ENCODE data around the gene DUS2. TPM values are rescaled to one million over a fixed set of nuclear protein-coding genes. Genes with fewer than 3 reads are reported as not detected.

Gene DUS2
- total and polyA plus RNA-seq, 8 donors = 2.7 to 6.2 (median 4.5) TPM

DNA sequence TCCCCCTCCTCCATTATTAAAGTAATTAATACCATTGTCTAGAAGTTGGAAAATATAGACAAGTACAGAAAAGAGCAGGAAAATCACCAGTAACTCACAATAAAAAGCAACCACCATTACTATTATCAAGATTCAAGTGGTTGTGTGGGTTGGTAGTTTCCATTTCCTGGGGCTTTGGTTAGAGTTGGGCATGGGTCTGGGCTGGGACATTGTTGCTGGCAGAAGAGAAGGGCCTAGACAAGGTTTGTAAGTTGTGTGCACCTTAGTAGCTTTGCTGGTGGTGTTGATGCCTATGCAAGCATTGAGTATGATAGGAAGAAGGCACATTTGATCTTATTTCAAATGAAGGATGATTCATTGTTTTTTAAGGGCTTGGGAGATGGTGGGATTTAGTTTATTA, 36.7 kb downstream of the DUS2 start:
- H3K27ac ChIP-seq = no peak overlapping the region
- H3K27me3 ChIP-seq = no peaks in the 10 kb centered on the region
- no peak for DNase-seq
- H3K4me1 ChIP-seq = no peaks in the 10 kb centered on the region
- intact Hi-C loops (cut with DNase I) = no loop called here
- FAIRE-seq = no peak
- TF ChIP-seq, protein P1, sequence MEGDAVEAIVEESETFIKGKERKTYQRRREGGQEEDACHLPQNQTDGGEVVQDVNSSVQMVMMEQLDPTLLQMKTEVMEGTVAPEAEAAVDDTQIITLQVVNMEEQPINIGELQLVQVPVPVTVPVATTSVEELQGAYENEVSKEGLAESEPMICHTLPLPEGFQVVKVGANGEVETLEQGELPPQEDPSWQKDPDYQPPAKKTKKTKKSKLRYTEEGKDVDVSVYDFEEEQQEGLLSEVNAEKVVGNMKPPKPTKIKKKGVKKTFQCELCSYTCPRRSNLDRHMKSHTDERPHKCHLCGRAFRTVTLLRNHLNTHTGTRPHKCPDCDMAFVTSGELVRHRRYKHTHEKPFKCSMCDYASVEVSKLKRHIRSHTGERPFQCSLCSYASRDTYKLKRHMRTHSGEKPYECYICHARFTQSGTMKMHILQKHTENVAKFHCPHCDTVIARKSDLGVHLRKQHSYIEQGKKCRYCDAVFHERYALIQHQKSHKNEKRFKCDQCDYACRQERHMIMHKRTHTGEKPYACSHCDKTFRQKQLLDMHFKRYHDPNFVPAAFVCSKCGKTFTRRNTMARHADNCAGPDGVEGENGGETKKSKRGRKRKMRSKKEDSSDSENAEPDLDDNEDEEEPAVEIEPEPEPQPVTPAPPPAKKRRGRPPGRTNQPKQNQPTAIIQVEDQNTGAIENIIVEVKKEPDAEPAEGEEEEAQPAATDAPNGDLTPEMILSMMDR (IDR thresholded peaks at IDR 0.05) = no peak
- ATAC-seq = no peak
- H3K4me3 ChIP-seq = no peak overlapping the region
- no peaks in the 10 kb centered on the region for H3K36me3 ChIP-seq
- no peaks in the 10 kb centered on the region for H3K9me3 ChIP-seq

DNA sequence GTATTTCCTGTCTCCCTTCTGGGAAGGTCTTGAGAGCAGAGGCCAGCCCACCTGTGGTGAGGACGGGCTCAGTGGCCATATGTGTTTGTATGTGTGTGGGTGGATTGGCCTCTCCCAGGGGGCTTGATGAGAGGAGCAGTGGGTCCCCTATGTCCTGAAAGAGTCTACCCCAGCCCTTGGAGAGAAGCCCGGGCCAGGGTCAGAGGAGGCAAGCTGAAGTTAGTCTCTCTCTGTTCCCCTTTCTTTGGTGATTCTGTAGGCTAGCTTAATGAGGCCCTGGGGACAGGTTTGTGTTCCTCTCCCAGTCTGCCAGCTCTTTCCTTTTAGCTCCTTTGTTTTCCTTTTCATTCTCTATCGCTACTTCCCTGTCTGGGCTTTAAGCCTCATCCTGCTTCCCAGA, 38.3 kb downstream of the DUS2 start:
- Histone ChIP-seq H3K4me1 (no peaks in the 10 kb centered on the region), H3K27me3 (no peaks in the 10 kb centered on the region), H3K9me3 (no peaks in the 10 kb centered on the region), H3K36me3 (no peaks in the 10 kb centered on the region), H3K4me3 (no peak overlapping the region), H3K27ac (no peak overlapping the region)
- ATAC-seq = no peak
- peak in 1 of 6 donors; percentile 18 for DNase-seq
- 87 to 92% methylated on average over 3 of the region's 3 CpGs for WGBS, 2 donors
- no peak for FAIRE-seq
- TF ChIP-seq, protein P1 (IDR thresholded peaks at IDR 0.05) = no peak
- intact Hi-C loops (cut with DNase I) = no loop called here

DNA sequence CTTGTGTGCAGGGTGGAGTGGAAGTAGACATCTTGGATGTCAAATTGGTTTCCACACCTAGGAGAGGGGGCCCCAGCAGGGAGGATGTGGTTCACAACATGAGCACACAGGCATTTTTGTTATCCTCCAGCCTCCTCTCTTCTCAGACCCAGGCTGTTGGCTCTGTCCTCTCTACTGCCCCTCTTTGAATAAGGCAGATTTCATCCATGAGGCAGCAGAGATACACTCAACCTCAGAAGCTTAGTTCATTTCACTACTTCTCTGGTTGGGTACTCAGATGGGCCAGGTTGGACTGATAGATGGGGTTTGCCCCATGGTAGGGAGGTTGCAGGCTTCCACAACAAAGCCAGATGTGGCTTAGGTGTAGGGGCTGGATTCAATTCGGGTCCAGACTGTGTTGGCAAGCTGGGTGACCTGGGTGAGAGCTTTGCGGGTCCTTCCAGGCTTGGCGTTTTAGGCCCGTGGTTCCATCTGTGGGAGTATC, 39.9 kb downstream of the DUS2 start:
- H3K4me1 ChIP-seq = no peaks in the 10 kb centered on the region
- intact Hi-C loops (cut with DNase I) = no loop called here
- WGBS, 2 donors = 89 to 93% methylated on average over 4 of the region's 4 CpGs
- H3K36me3 ChIP-seq = no peaks in the 10 kb centered on the region
- no peaks in the 10 kb centered on the region for H3K9me3 ChIP-seq
- H3K4me3 ChIP-seq = no peak overlapping the region
- DNase-seq = peak in 1 of 6 donors; percentile 6
- no peaks in the 10 kb centered on the region for H3K27me3 ChIP-seq
- no peak overlapping the region for H3K27ac ChIP-seq
- no peak for FAIRE-seq
- TF ChIP-seq, protein P1 (IDR thresholded peaks at IDR 0.05) = no peak
- ATAC-seq = no peak

DNA sequence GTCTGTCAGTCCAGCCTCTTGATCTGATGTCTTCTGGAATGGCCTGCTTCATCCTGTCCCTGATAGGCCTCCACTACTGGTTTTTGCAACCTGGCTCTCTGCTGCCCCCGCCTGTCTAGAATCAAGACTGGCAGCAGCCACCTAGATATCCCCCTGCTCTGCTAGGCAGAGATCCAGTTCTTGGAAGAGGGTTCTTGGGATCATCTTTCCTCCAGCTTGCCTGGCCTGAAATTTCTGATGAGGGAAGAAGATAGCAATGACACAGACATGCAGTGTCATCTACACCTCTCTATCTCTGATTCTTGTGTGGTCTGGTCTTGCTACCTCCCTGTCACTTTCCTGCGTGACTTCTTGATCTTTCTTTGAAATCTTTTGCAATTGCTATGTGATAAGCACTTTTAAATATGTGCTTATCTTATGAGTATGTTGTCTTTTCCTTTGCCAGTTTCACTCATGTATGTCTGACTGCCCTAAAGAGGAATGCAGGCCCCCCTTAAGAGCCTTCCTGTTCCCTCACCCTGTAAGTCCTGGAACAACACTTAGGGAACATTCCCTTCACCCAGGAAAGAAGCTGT, 41.8 kb downstream of the DUS2 start:
- ATAC-seq (peak; percentile 41 to 87 (median 86)), DNase-seq (peak; percentile 40 to 78 (median 64)), FAIRE-seq (no peak)
- Histone ChIP-seq H3K27ac (no peak overlapping the region), H3K4me3 (no peak overlapping the region), H3K36me3 (no peaks in the 10 kb centered on the region), H3K9me3 (no peaks in the 10 kb centered on the region), H3K27me3 (no peaks in the 10 kb centered on the region), H3K4me1 (peaks cover 0 to 5% (median 0%) of the 10 kb centered on the region in 3 donors)
- TF ChIP-seq, protein P1 (IDR thresholded peaks at IDR 0.05) = peak; percentile 60 to 68 (median 65)
- intact Hi-C loops (cut with DNase I) = no loop called here
- 45 to 48% methylated on average over 2 of the region's 2 CpGs for WGBS, 2 donors

DNA sequence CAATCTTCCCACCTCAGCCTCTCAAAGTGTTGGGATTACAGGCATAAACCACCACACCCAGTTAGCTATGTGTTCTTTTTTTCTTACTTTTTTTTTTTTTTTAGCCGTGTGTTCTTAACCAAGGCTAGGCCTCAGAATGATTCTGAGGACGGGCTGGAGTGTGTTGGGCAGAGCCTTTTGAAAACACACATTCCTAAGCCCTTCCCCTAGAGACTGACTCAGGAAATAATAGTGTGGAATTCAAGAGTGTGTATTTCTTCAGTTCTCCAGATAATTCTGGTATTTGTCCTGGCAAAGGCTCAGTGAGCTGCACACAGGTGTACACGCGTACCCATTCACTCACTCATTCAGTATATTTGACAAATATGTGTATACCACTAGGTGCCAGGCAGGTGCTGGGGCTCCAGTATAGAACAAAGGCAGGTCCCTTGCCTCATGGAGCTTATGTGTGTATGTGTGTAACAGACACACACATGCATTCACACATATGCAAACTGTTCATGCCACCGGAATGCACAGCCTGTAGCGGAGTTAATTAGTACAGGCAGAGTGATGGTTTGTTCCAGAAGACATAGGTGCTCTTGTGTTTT, 42.7 kb downstream of the DUS2 start:
- no peaks in the 10 kb centered on the region for H3K9me3 ChIP-seq
- 66 to 75% methylated on average over 6 of the region's 6 CpGs for WGBS, 2 donors
- DNase-seq (no peak), FAIRE-seq (no peak), ATAC-seq (peak in 1 of 4 donors; percentile 9)
- TF ChIP-seq, protein P1 (IDR thresholded peaks at IDR 0.05) = no peak
- no peaks in the 10 kb centered on the region for H3K36me3 ChIP-seq
- H3K4me1 ChIP-seq = peaks cover 0 to 6% (median 0%) of the 10 kb centered on the region in 3 donors
- H3K27me3 ChIP-seq = no peaks in the 10 kb centered on the region
- no peak overlapping the region for H3K4me3 ChIP-seq
- no peak overlapping the region for H3K27ac ChIP-seq
- intact Hi-C loops (cut with DNase I) = no loop called here
